GM23338 (cell line): Measurements from ENCODE around the gene FARS2. TPM values are rescaled to one million over a fixed set of nuclear protein-coding genes. Genes with fewer than 3 reads are reported as not detected.

Experiments
- ATAC-seq: fragments of 200-7000 bp; cut with Tn5 transposase; 3 replicates; pipeline ENCODE4 v1.9.1; 2020
- DNase-seq: peaks from one replicate; pipeline ENCODE4 v3.0.0-alpha.2; 2015; ENCODE audit warnings: low spot score
- H2AFZ ChIP-seq: fragments of 200-600 bp; sonication (generic); 2 replicates; pipeline ENCODE4 v1.8.0; 2016; ENCODE audit warnings: antibody characterized with exemption, mild to moderate bottlenecking, moderate library complexity
- H3F3A ChIP-seq: fragments of 200-600 bp; sonication (generic); replicated peaks from 2 replicates; pipeline ENCODE4 v1.8.0; 2017; ENCODE audit warnings: antibody characterized with exemption, mixed run types, low read depth
- H3K27ac ChIP-seq: fragments of 200-600 bp; sonication (generic); 2 replicates; pipeline ENCODE4 v1.6.1; 2016; ENCODE audit warnings: low read depth
- H3K27me3 ChIP-seq: fragments of 200-600 bp; sonication (generic); 2 replicates; pipeline ENCODE4 v1.8.0; 2016; ENCODE audit warnings: mild to moderate bottlenecking, mixed run types, moderate library complexity; ENCODE audit not compliant: insufficient read depth
- H3K36me3 ChIP-seq: fragments of 200-600 bp; sonication (generic); 2 replicates; pipeline ENCODE4 v1.8.0; 2016; ENCODE audit warnings: mild to moderate bottlenecking; ENCODE audit not compliant: insufficient read depth
- H3K4me1 ChIP-seq: fragments of 200-600 bp; sonication (generic); 2 replicates; pipeline ENCODE4 v1.8.0; 2016; ENCODE audit warnings: mild to moderate bottlenecking, moderate library complexity; ENCODE audit not compliant: insufficient read depth
- H3K4me2 ChIP-seq: fragments of 200-600 bp; sonication (generic); 2 replicates; pipeline ENCODE4 v1.7.1; 2017; ENCODE audit warnings: mixed run types
- H3K4me3 ChIP-seq: fragments of 200-600 bp; sonication (generic); 2 replicates; pipeline ENCODE4 v1.6.1; 2016; ENCODE audit warnings: mixed run types
- H3K79me2 ChIP-seq: fragments of 200-600 bp; sonication (generic); replicated peaks from 2 replicates; pipeline ENCODE4 v1.8.0; 2017; ENCODE audit warnings: mild to moderate bottlenecking; ENCODE audit not compliant: insufficient read depth
- H3K9me2 ChIP-seq: fragments of 200-600 bp; sonication (generic); 2 replicates; pipeline ENCODE4 v1.8.0; 2017; ENCODE audit not compliant: insufficient read depth
- H4K20me1 ChIP-seq: fragments of 200-600 bp; sonication (generic); replicated peaks from 2 replicates; pipeline ENCODE4 v1.8.0; 2017; ENCODE audit warnings: mild to moderate bottlenecking; ENCODE audit not compliant: insufficient read depth
- H3K27ac Mint-ChIP-seq: 2 replicates; pipeline ENCODE4 v1.8.0; 2020; ENCODE audit warnings: inconsistent platforms, mild to moderate bottlenecking, moderate library complexity, mixed read lengths
- H3K27me3 Mint-ChIP-seq: 3 replicates; pipeline ENCODE4 v1.8.0; 2022; ENCODE audit warnings: low read depth, mild to moderate bottlenecking, moderate library complexity, mixed read lengths, inconsistent platforms; ENCODE audit not compliant: insufficient read depth, poor library complexity
- H3K36me3 Mint-ChIP-seq: 3 replicates; pipeline ENCODE4 v1.8.0; 2021; ENCODE audit warnings: low read depth, mild to moderate bottlenecking, inconsistent platforms, moderate library complexity, mixed read lengths
- H3K4me1 Mint-ChIP-seq: 3 replicates; pipeline ENCODE4 v1.8.0; 2020; ENCODE audit warnings: mild to moderate bottlenecking, inconsistent platforms, mixed read lengths
- H3K4me3 Mint-ChIP-seq: 3 replicates; pipeline ENCODE4 v1.8.0; 2021; ENCODE audit warnings: moderate library complexity, mild to moderate bottlenecking, inconsistent platforms, mixed read lengths
- H3K9me3 Mint-ChIP-seq: 3 replicates; pipeline ENCODE4 v1.8.0; 2020; ENCODE audit warnings: moderate library complexity, mild to moderate bottlenecking, inconsistent platforms, mixed read lengths
- CREB1 ChIP-seq: fragments of 250-450 bp; sonication (Bioruptor Pico); IDR thresholded peaks from 2 replicates; pipeline ENCODE4 v1.5.0; 2020; ENCODE audit warnings: low read depth, mild to moderate bottlenecking, moderate library complexity
- CTCF ChIP-seq, 2 experiments: fragments of 200-600 bp in 1 of 2; sonication (generic) in 1 of 2; conservative IDR thresholded peaks; 2 replicates each; pipeline versions ENCODE4 v1.5.1 to v1.6.1; 2016 to 2017; ENCODE audit warnings: antibody characterized with exemption in 2 of 2, low read depth in 2 of 2, mild to moderate bottlenecking in 2 of 2, moderate library complexity in 1 of 2
- ETS1 ChIP-seq: IDR thresholded peaks from 2 replicates; pipeline ENCODE4 v1.6.1; 2016; ENCODE audit warnings: antibody characterized with exemption
- EZH2 ChIP-seq: fragments of 200-600 bp; sonication (generic); IDR thresholded peaks from one replicate; pipeline ENCODE4 v1.8.0; 2017; ENCODE audit warnings: antibody characterized with exemption, mild to moderate bottlenecking, low read depth; ENCODE audit not compliant: unreplicated experiment
- EZH2phosphoT487 ChIP-seq: fragments of 200-600 bp; sonication (generic); IDR thresholded peaks from one replicate; pipeline ENCODE4 v1.8.1; 2018; ENCODE audit warnings: antibody characterized with exemption; ENCODE audit not compliant: unreplicated experiment
- JUNB ChIP-seq: IDR thresholded peaks from one replicate; pipeline ENCODE4 v1.6.1; 2016; ENCODE audit warnings: antibody characterized with exemption; ENCODE audit not compliant: unreplicated experiment
- NANOG ChIP-seq: IDR thresholded peaks from 2 replicates; pipeline ENCODE4 v1.6.1; 2016; ENCODE audit warnings: antibody characterized with exemption, borderline replicate concordance
- REST ChIP-seq: IDR thresholded peaks from one replicate; pipeline ENCODE4 v1.6.1; 2018; ENCODE audit warnings: antibody characterized with exemption; ENCODE audit not compliant: unreplicated experiment
- STAT1 ChIP-seq: IDR thresholded peaks from one replicate; pipeline ENCODE4 v1.6.1; 2016; ENCODE audit warnings: antibody characterized with exemption; ENCODE audit not compliant: unreplicated experiment
- ZNF114 ChIP-seq: fragments of 250-450 bp; sonication (Bioruptor Pico); IDR thresholded peaks from 2 replicates; pipeline ENCODE4 v1.5.0; 2020; ENCODE audit warnings: mild to moderate bottlenecking, moderate library complexity
- ZNF331 ChIP-seq: fragments of 250-450 bp; sonication (Bioruptor Pico); IDR thresholded peaks from 2 replicates; pipeline ENCODE4 v1.5.0; 2020; ENCODE audit warnings: low read depth, mild to moderate bottlenecking, moderate library complexity
- ZNF462 ChIP-seq: fragments of 250-450 bp; sonication (Bioruptor Pico); IDR thresholded peaks from 2 replicates; pipeline ENCODE4 v1.5.0; 2020; ENCODE audit warnings: mild to moderate bottlenecking, moderate library complexity
- polyA plus RNA-seq: library from polyadenylated mRNA; unstranded; fragments of >200 nt; fragmentation: Nextera tagmentation; extraction: Ambion mirVana; gene quantifications from 2 replicates; pipeline ENCODE4 v1.2.1, GENCODE V29; 2016
- total RNA-seq: library from RNA; depleted of rRNA; stranded (reverse); fragments of >200 nt; shearing (Covaris generic); gene quantifications from 2 replicates; pipeline ENCODE4 v1.2.3, GENCODE V29; 2014

FARS2 gene
- total and polyA plus RNA-seq, 2 experiments from 2014 or later: 7.6 to 19.0 TPM

- no peaks in the 10 kb centered on the region; the same call in 1 of the 2 replicates for H4K20me1 ChIP-seq
- Mint-ChIP-seq H3K9me3 (no peaks in the 10 kb centered on the region; the same call in 2 of the 3 replicates), H3K4me3 (no peak overlapping the region), H3K27me3 (peaks cover 10% of the 10 kb centered on the region), H3K4me1 (peaks cover 36% of the 10 kb centered on the region), H3K27ac (peak overlapping the region; percentile 46; the same call in 1 of the 2 replicates), H3K36me3 (no peaks in the 10 kb centered on the region)
- no peak for ATAC-seq
- TF ChIP-seq EZH2phosphoT487 (no peak), STAT1 (no peak), ZNF462 (CRISPR knock-in tag) (no peak), NANOG (no peak), CTCF (conservative IDR thresholded peaks at IDR 0.05; ENCODE audit: low read depth in 2 of 2) (no peak), JUNB (no peak), ZNF114 (CRISPR knock-in tag) (no peak), CREB1 (CRISPR knock-in tag) (no peak), ZNF331 (CRISPR knock-in tag) (no peak), ETS1 (no peak), REST (no peak), EZH2 (no peak)
- H3K27ac ChIP-seq: no peak overlapping the region
- H2AFZ ChIP-seq: no peak overlapping the region
- no peaks in the 10 kb centered on the region for H3K9me2 ChIP-seq
- H3K27me3 ChIP-seq: no peaks in the 10 kb centered on the region
- H3K4me2 ChIP-seq: no peak overlapping the region
- no peaks in the 10 kb centered on the region for H3K36me3 ChIP-seq
- H3K79me2 ChIP-seq: peaks cover 12% of the 10 kb centered on the region
- no peak overlapping the region for H3K4me3 ChIP-seq
- no peak for DNase-seq
- H3K4me1 ChIP-seq: peaks cover 23% of the 10 kb centered on the region
- no peaks in the 10 kb centered on the region for H3F3A ChIP-seq
Observed at GRCh38 chr6:5278047-5278446, 16.7 kb downstream of the FARS2 start.
